Measurements from ENCODE around the gene FXYD2. TPM values are rescaled to one million over a fixed set of nuclear protein-coding genes. Genes with fewer than 3 reads are reported as not detected.

FXYD2 gene
- total RNA-seq, 4 donors from 2014 or later = 1.2 TPM; not detected in 3

DNA sequence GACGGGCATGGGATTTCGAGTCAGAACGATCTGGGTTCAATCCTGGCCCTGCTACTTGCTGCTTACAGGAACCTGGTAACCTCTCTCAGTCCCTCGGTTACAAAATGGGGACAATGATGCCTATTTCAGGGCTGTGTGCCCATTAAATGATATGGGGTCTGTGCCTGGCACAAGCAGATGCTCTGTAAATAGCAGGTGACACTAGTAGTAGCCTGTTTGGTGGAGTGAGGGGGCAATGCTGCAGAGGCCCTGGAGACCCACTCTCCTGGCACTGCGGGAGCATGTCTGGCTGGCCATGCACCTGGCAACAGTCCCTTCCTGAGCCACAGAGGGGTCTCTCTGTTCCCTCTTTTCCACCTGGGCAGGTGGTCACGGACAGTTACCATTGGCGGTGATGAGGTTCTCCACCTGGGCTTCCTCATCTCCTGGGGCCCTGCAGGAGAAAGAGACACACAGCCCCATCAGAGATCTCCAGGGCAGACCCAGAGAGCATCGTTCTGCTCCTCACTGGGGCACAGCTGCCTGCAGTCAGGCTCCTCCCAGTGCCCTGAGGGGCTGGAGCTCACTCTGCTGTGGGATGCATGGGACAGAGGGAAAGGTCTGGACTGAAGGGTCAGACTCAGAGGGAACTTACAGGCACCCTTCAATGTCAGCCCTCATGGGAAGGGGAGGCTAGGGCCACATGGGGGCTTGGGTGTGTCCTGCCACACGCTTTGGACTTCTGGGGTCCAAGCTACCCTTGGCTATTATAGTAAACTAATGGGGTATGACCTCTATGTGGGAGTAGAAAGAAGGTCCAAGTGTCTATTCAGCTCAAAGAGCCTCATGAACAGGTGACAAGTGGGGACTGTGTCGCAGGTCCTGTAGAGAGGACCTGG lies 15.6 kb upstream of the FXYD2 start:
- intact Hi-C loops (cut with DNase I; ENCODE audit: low total_unique reads) = loop anchor here (10.0 kb wide), 1 partner anchor 215 kb away; no protein-coding TSS in a partner anchor
- TF ChIP-seq, protein P1, sequence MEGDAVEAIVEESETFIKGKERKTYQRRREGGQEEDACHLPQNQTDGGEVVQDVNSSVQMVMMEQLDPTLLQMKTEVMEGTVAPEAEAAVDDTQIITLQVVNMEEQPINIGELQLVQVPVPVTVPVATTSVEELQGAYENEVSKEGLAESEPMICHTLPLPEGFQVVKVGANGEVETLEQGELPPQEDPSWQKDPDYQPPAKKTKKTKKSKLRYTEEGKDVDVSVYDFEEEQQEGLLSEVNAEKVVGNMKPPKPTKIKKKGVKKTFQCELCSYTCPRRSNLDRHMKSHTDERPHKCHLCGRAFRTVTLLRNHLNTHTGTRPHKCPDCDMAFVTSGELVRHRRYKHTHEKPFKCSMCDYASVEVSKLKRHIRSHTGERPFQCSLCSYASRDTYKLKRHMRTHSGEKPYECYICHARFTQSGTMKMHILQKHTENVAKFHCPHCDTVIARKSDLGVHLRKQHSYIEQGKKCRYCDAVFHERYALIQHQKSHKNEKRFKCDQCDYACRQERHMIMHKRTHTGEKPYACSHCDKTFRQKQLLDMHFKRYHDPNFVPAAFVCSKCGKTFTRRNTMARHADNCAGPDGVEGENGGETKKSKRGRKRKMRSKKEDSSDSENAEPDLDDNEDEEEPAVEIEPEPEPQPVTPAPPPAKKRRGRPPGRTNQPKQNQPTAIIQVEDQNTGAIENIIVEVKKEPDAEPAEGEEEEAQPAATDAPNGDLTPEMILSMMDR (IDR thresholded peaks at IDR 0.05) = no peak
- peak in 1 of 2 donors; percentile 66 for DNase-seq (ENCODE audit: low spot score in 2 of 2)
- no peak overlapping the region for H3K4me3 ChIP-seq (ENCODE audit: low read depth, poor library complexity, severe bottlenecking)
- WGBS, 2 donors = 88 to 91% methylated on average over 10 of the region's 10 CpGs

- intact Hi-C loops (cut with DNase I; ENCODE audit: low total_unique reads) = no loop called here
- no peak overlapping the region for H3K4me3 ChIP-seq (ENCODE audit: low read depth, poor library complexity, severe bottlenecking)
- WGBS, 2 donors = 78 to 80% methylated on average over 7 of the region's 7 CpGs
- TF ChIP-seq POLR2A (IDR thresholded peaks at IDR 0.05) = no peak
- TF ChIP-seq, protein P1 (IDR thresholded peaks at IDR 0.05) = no peak
- DNase-seq (ENCODE audit: low spot score in 2 of 2) = peak in 1 of 2 donors; percentile 65
Observed at GRCh38 chr11:117839380-117839881, 14.9 kb upstream of the FXYD2 start.

- intact Hi-C loops (cut with DNase I; ENCODE audit: low total_unique reads) = no loop called here
- no peak for TF ChIP-seq POLR2A (IDR thresholded peaks at IDR 0.05)
- TF ChIP-seq, protein P1 (IDR thresholded peaks at IDR 0.05) = no peak
- WGBS, 2 donors = 82 to 85% methylated on average over 8 of the region's 8 CpGs
- DNase-seq (ENCODE audit: low spot score in 2 of 2) = peak in 1 of 2 donors; percentile 62
- H3K4me3 ChIP-seq (ENCODE audit: low read depth, poor library complexity, severe bottlenecking) = no peak overlapping the region
Observed at GRCh38 chr11:117838901-117839300, 14.4 kb upstream of the FXYD2 start.

GRCh38 chr11:117837791-117838190 lies 13.2 kb upstream of the FXYD2 start:
- intact Hi-C loops (cut with DNase I; ENCODE audit: low total_unique reads) = no loop called here
- peak in 1 of 2 donors; percentile 66 for DNase-seq (ENCODE audit: low spot score in 2 of 2)
- 77 to 82% methylated on average over 8 of the region's 8 CpGs for WGBS, 2 donors

DNA sequence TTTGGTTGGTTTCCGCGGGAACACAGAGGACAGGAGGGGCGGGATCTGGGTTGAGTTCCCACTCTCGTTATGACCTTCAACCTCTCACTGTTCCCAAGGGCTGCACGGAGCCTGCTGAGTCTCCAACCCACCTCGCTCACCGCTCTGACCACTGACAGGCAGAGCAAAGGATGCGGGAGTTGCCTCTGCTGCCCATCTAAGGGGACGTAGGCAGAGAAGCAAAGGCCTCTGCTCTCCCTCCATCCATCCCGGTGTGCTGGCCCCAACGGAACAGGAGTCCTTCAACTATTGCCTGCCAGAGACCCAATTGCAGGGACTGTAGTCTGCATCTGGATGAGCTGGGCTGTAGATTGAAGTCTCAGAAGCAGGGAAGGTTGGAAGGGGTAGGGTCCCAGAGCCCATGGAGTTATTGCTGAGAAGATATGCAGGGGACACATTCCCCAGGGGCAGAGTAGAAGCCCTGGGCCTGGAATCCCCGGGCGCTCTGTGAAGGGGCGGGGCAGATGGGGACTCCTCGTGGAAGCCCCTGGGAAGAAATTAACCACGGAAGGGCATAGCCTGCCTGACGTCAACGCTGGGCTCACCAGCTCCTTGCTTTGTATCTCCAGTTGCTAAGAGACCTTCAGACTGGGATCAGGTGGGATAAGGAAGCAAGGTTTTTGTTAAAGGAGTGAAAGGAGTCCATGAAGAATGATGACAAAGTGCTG lies 12.7 kb upstream of the FXYD2 start:
- peak in 1 of 2 donors; percentile 70 for DNase-seq (ENCODE audit: low spot score in 2 of 2)
- WGBS, 2 donors = 68 to 77% methylated on average over 16 to 18 of the region's 18 CpGs
- no peak overlapping the region for H3K4me3 ChIP-seq (ENCODE audit: low read depth, poor library complexity, severe bottlenecking)
- intact Hi-C loops (cut with DNase I; ENCODE audit: low total_unique reads) = no loop called here
- TF ChIP-seq, protein P1 (IDR thresholded peaks at IDR 0.05) = no peak
- TF ChIP-seq POLR2A (IDR thresholded peaks at IDR 0.05) = no peak

More at GRCh38 chr11:117837791-117838190, 13.2 kb upstream of the FXYD2 start:
- TF ChIP-seq POLR2A (IDR thresholded peaks at IDR 0.05) = no peak
- TF ChIP-seq, protein P1 (IDR thresholded peaks at IDR 0.05) = no peak
- no peak overlapping the region for H3K4me3 ChIP-seq (ENCODE audit: low read depth, poor library complexity, severe bottlenecking)

Measured in lower leg skin (tissue), 4 donors.